GM21619 (cell line): ENCODE measurements around the gene VPS37D.
A peak's percentile ranks its signal among the peaks of the same experiment; 100 is the strongest.
"Not testable (repeated sequence)": the region's sequence is repeated elsewhere in the genome, so short reads cannot be mapped to it uniquely, and the experiment has no call there.

Experiments used
- ATAC-seq: cut with Tn5 transposase; IDR thresholded peaks from one replicate; pipeline ENCODE4 v1.9.1; 2021; ENCODE audit not compliant: unreplicated experiment

The VPS37D gene

GRCh38 chr7:73667344-73668102 is at the start of gene VPS37D:
Gene VPS37D (plus strand): TSS chr7:73667831. CDS start chr7:73667959, 128 bp downstream.
- peak; percentile 94 for ATAC-seq

- ATAC-seq: no peak
Measured at GRCh38 chr7:73618538-73618937, 49.1 kb upstream of the VPS37D start.

- ATAC-seq: not testable (repeated sequence)
Measured at GRCh38 chr7:73619394-73619793, 48.2 kb upstream of the VPS37D start.

- ATAC-seq: no peak
Measured at GRCh38 chr7:73621168-73622063, 46.2 kb upstream of the VPS37D start.

GRCh38 chr7:73622527-73622908 is 45.1 kb upstream of the VPS37D start:
- ATAC-seq: no peak

- no peak for ATAC-seq
Measured at GRCh38 chr7:73622909-73623797, 44.5 kb upstream of the VPS37D start.

GRCh38 chr7:73623798-73624668 is 43.6 kb upstream of the VPS37D start, which contains the start of gene MLXIPL:
Gene MLXIPL (minus strand): TSS chr7:73624522. CDS start chr7:73624492, 30 bp downstream.
- ATAC-seq: no peak

GRCh38 chr7:73624669-73625001 is 43.0 kb upstream of the VPS37D start:
- ATAC-seq: no peak

- no peak for ATAC-seq
Measured at GRCh38 chr7:73625276-73625675, 42.4 kb upstream of the VPS37D start.

GRCh38 chr7:73626814-73627213 is 40.8 kb upstream of the VPS37D start:
- ATAC-seq: no peak

- no peak for ATAC-seq
Measured at GRCh38 chr7:73628504-73628903, 39.1 kb upstream of the VPS37D start.

- ATAC-seq: no peak
Measured at GRCh38 chr7:73631558-73631957, 36.1 kb upstream of the VPS37D start.

GRCh38 chr7:73633323-73633722 is 34.3 kb upstream of the VPS37D start:
- ATAC-seq: no peak

- no peak for ATAC-seq
Measured at GRCh38 chr7:73633844-73634243, 33.8 kb upstream of the VPS37D start.

- ATAC-seq: no peak
Measured at GRCh38 chr7:73635428-73636200, 32.0 kb upstream of the VPS37D start.

GRCh38 chr7:73638911-73639310 is 28.7 kb upstream of the VPS37D start:
- no peak for ATAC-seq

GRCh38 chr7:73642834-73643233 is 24.8 kb upstream of the VPS37D start:
- no peak for ATAC-seq

GRCh38 chr7:73644688-73645286 is 22.8 kb upstream of the VPS37D start:
- no peak for ATAC-seq

GRCh38 chr7:73645643-73646174 is 21.9 kb upstream of the VPS37D start:
- ATAC-seq: no peak
